GM20431 (cell line): ENCODE measurements around the gene C1orf159.
"Not testable (repeated sequence)": the region's sequence is repeated elsewhere in the genome, so short reads cannot be mapped to it uniquely, and the experiment has no call there.

ENCODE experiments used
- in situ Hi-C: fragments of 300-500 bp; cut with MseI, MboI; formaldehyde crosslinking; loops from one replicate; pipeline ENCODE4 v1.15.0; 2020; ENCODE audit warnings: low sequenced_read_pairs; ENCODE audit not compliant: unreplicated experiment

The C1orf159 gene

DNA sequence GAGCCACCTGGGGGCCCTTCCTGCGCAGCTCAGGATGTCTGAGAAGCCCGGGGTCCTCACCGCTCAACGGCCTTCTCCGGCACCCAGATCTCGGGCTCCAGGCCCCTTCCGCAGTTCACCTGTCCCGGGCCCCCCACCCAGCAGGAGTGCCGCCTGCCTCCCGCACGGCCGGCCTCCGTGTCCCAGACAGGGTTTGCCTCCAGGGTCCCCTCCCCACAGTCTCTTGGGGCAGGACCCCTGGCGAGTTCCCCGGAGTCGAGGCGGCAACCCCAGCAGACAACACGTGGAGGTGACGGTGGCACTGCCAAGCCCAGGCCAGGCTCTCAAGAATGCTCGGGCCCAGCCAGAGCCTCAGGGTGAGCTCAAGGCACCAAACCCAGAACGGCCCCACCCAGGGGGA is 35.4 kb upstream of the C1orf159 start:
- in situ Hi-C loops = no loop called here

GRCh38 chr1:1150100-1150499 is 34.2 kb upstream of the C1orf159 start:
- in situ Hi-C loops = no loop called here

DNA sequence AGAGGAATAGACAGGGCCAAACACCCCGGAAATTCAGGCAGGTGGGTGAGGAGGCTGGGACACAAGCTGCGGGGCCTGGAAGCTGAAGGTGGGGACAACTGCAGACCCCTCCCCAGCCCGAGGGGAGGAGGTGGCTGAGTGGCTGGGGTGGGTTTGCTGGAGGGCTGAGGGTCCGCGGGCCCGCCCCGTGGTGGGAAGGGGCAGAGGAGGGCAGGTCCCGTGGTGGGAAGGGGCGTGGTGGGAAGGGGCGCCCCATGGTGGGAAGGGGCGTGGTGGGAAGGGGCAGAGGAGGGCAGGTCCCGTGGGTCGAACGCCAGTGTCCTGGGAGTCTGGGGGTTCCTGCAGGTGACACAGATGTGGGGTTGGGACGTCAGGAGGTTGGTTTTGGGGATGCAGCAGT is 33.5 kb upstream of the C1orf159 start:
- in situ Hi-C loops = no loop called here

DNA sequence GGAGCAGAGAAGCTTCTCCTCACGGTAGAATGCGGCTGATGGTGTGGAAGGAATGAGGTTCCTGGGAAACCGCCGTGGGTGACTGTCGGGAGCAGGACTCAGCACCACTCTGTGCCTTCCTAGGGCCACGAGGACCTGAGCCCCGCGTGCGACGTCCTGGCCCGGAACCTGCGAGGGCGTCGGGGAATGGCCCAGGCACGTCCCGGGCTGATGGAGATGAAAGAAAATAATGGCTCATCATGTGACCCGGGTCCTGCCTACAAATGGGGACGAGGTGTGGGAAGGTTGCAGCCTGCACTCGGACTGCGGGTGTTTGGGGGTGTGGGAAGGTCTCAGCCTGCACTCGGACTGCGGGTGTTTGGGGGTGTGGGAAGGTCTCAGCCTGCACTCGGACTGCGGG is 32.7 kb upstream of the C1orf159 start:
- in situ Hi-C loops = no loop called here

DNA sequence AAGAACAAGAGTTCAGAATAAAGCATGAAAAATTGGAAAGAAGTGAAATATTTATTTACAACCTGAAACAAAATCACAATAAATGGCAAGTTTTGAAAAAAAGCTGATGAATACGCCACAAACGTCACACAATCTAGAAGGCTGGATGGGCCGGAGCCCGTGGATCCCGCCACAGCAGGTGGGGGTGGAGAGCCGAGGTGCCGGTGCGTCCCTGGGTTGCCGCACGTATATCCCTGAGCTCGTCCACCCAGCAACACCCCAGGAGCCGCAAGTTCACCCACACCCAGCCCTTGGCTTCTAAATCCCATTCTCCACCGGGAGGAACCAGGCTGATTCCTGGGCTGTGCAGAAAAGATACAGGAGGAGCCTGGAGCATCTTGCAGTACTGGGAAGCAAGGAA is 32.2 kb upstream of the C1orf159 start:
- in situ Hi-C loops = no loop called here

- in situ Hi-C loops = no loop called here
Measured at GRCh38 chr1:1146596-1146995, 30.7 kb upstream of the C1orf159 start.

DNA sequence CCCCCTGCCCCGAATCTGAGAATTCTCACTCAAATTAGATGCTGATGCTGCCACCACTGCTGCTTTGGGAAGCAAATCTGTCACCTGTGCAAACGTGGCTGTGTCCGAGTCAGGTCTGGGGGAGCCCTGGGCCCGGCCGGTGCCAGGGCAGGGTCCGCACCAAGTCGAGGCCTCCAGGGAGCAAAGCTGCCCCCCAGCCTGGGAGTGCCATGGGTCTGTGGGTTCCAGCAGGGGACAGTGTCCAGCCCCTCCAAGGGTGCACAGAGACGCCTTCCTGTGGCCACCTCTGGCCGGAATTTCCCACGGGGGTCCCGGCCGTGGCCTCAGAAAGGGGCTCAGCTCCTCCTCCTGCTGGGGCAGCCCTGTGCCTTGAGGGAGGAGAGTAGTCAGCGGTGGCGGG is 30.1 kb upstream of the C1orf159 start:
- in situ Hi-C loops = no loop called here

GRCh38 chr1:1145547-1145914 is 29.6 kb upstream of the C1orf159 start:
- in situ Hi-C loops = no loop called here

GRCh38 chr1:1144843-1145546 is 29.1 kb upstream of the C1orf159 start:
- in situ Hi-C loops = no loop called here

- in situ Hi-C loops = no loop called here
Measured at GRCh38 chr1:1144122-1144842, 28.4 kb upstream of the C1orf159 start.

DNA sequence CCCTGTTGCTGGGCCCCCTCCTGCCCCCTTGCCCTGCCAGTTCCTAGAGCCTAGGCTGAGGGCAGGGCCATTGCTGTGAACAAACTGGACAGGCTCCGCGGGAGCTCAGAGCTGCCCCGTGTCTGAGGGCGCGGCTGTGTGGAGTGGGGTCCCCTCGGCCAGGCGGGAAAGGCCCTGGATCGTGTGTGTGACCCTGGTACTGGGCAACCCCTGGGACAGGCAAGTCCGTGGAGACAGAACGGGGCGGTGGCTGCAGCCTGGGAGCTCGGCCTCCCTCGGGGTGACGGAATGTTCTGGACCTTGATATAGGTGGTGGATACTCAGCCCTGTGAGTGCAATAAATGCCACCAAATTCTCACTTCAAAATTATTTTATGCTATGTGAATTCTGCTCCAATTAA is 27.7 kb upstream of the C1orf159 start:
- in situ Hi-C loops = no loop called here

- in situ Hi-C loops = no loop called here
Measured at GRCh38 chr1:1142844-1143243, 27.0 kb upstream of the C1orf159 start.

DNA sequence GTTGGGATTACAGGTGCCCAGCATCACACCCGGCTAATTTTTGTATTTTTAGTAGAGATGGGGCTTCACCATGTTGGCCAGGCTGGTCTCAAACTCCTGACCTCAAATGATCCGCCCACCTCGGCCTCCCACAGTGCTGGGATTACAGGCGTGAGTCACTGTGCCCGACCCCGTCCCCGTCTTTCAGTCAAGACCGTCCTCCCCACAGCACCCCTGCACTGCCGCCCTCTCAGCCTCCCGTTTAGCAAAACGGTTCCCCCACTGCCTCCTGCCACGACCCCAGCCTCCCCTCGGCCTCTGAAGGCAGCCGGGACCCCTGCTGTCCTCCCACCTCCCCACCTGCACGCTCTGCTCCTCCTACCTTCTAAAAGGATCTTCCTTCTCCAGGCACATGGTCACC is 26.5 kb upstream of the C1orf159 start:
- in situ Hi-C loops = not testable (repeated sequence)

DNA sequence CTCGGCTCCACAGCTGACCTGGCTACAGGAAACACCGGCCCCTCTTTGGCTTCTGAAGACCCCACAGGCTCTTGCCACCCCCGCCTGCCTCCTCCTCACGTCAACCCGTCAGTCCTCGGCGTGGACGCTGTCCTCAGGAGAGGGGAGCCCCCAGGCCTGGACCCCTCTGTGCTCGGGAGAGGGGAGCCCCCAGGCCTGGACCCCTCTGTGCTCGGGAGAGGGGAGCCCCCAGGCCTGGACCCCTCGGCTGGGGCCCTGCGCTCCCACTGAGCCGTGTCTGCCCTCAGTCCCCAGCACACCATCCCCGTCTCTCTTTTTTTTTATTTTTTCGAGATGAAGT is 26.0 kb upstream of the C1orf159 start:
- in situ Hi-C loops = no loop called here

DNA sequence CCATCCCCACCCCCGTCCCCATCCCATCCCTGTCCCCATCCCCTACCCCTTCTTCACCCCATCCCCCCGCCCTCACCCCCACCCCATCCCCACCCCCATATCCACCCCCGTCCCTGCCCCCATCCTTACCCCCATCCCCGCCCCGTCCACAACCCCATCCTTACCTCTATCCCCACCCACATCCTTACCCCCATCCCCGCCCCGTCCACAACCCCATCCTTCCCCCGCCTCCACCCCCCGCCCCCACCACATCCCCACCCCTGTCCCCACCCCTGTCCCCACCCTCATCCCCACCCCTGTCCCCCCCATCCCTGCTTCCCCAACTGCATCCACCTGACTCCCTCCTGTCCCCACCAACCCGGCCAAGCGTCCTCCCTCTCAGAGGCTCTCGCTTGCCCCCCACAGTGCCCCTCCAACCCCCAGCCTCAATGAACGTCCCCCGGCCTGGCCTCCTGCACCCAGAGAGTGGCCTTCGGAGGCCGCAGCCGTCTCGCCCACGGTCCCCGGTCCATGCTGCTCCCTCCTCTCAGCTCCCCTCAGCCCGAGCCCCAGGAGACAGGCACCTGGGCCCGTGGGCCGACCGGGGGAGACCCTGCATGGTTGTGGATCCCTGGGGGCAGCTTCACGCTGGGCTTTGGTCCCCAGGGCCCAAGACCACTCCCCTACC is 25.5 kb upstream of the C1orf159 start:
- in situ Hi-C loops = no loop called here

- in situ Hi-C loops = no loop called here
Measured at GRCh38 chr1:1140673-1141072, 24.8 kb upstream of the C1orf159 start.

DNA sequence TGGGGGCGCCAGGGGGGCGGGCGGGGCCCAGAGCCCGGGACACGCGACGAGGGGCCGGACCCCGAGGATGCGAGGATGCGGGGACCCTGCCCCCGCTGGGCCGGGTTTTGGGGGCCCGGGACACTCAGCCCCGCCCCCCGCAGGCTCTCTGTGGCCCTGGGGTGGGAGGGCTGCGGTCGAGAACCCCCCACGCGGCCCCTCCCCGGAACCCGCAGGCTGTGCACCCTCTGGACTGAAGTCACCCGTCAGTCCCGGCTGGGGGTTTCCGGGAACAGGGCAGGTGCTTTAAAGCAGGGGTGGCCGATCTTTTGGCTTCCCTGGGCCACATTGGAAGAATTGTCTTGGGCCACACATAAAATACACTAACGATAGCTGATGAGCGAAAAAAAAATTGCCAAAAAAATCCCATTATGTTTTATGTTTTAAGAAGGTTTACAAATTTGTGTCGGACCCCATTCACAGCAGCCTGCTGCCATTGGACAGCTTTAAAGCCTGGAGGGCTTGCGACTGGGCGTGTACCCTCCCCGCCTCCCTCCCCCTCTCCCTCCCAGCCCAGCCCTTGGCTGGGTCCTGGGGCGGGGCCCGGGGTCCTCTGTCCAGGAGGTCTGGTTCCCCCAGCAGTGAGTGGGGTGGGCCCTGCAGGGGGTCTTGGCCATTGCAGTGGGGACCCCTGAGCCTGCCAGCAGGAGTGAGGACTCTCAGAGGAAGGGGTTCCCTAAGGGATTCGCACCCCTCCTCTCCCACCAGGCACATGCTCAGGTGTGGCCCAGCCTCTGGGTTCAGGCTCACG is 21.6 kb upstream of the C1orf159 start:
- in situ Hi-C loops = no loop called here

GRCh38 chr1:1136547-1137230 is 20.8 kb upstream of the C1orf159 start:
- in situ Hi-C loops = no loop called here

DNA sequence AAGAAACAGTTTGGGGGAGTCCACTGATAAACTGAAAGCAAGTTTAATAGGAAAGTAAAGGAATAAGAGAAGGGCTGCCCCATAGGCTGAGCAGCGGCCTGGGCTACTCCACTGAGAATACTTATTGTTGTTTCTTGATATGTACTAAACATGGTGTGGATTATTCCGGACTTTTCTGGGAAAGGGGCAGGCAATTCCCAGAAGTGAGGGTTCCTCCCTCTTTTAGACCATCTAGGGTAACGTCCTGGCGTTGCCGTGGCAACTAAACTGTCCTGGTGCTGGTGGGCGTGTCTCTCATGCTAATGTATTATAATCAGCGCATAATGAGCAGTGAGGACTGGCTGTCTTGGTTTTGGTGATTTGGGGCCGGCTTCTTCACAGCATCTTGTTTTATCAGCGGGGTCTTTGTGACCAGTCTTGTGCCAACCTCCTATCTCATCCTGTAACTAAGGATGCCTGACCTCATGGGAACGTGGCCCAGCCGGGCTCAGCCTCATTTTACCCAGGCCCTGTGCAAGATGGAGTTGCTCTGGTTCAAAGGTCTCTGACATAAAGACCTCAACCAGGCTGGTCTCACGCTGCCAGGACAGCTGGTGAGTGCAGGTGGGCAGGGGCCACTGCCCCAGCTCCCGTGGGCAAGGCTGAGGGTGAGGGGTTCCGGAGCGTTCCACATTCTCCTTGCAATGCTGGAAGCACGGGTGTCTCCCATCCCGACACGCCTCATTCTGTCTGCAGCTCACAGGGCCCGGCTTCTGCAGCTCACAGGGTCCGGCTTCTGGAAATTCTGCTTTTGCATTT is 19.6 kb upstream of the C1orf159 start:
- in situ Hi-C loops = no loop called here
